ENCODE measurements around the gene TAF15.

Gene TAF15

GRCh38 chr17:35875800-35876139 is 66.5 kb downstream of the TAF15 start:
- intact Hi-C loops (cut with DNase I; ENCODE audit: low total_unique reads) = no loop called here
- H3K4me3 ChIP-seq = no peak overlapping the region
- no peak overlapping the region for H3K27ac ChIP-seq
- no peaks in the 10 kb centered on the region for H3K4me1 ChIP-seq
- H3K36me3 ChIP-seq = no peaks in the 10 kb centered on the region
- H3K9me3 ChIP-seq = no peaks in the 10 kb centered on the region
- no peak for TF ChIP-seq CTCF (IDR thresholded peaks at IDR 0.05)
- H3K27me3 ChIP-seq = no peaks in the 10 kb centered on the region
- no peak for DNase-seq

GRCh38 chr17:35876534-35876933 is 67.2 kb downstream of the TAF15 start:
- no peak for TF ChIP-seq CTCF (IDR thresholded peaks at IDR 0.05)
- Histone ChIP-seq H3K36me3 (no peaks in the 10 kb centered on the region), H3K27ac (no peak overlapping the region), H3K4me1 (no peaks in the 10 kb centered on the region), H3K4me3 (no peak overlapping the region), H3K9me3 (no peaks in the 10 kb centered on the region), H3K27me3 (no peaks in the 10 kb centered on the region)
- no peak for DNase-seq
- intact Hi-C loops (cut with DNase I; ENCODE audit: low total_unique reads) = no loop called here

GRCh38 chr17:35877345-35878029 is 68.2 kb downstream of the TAF15 start:
- no peaks in the 10 kb centered on the region for H3K36me3 ChIP-seq
- no peak overlapping the region for H3K4me3 ChIP-seq
- H3K4me1 ChIP-seq = no peaks in the 10 kb centered on the region
- H3K9me3 ChIP-seq = no peaks in the 10 kb centered on the region
- H3K27me3 ChIP-seq = no peaks in the 10 kb centered on the region
- TF ChIP-seq CTCF (IDR thresholded peaks at IDR 0.05) = no peak
- DNase-seq = no peak
- intact Hi-C loops (cut with DNase I; ENCODE audit: low total_unique reads) = no loop called here
- no peak overlapping the region for H3K27ac ChIP-seq

GRCh38 chr17:35878361-35878760 is 69.1 kb downstream of the TAF15 start:
- intact Hi-C loops (cut with DNase I; ENCODE audit: low total_unique reads) = no loop called here
- Histone ChIP-seq H3K9me3 (no peaks in the 10 kb centered on the region), H3K4me3 (no peak overlapping the region), H3K27ac (no peak overlapping the region), H3K4me1 (no peaks in the 10 kb centered on the region), H3K27me3 (no peaks in the 10 kb centered on the region), H3K36me3 (no peaks in the 10 kb centered on the region)
- DNase-seq = no peak
- no peak for TF ChIP-seq CTCF (IDR thresholded peaks at IDR 0.05)

GRCh38 chr17:35879773-35880654 is 70.7 kb downstream of the TAF15 start, which contains the start of gene CCL5:
Gene CCL5, minus strand, starts transcription at chr17:35880360.
- Histone ChIP-seq H3K36me3 (no peaks in the 10 kb centered on the region), H3K27me3 (no peaks in the 10 kb centered on the region), H3K4me3 (no peak within 1 kb of the TSS), H3K4me1 (no peaks in the 10 kb centered on the region), H3K27ac (no peak within 1 kb of the TSS), H3K9me3 (no peaks in the 10 kb centered on the region)
- DNase-seq = no peak
- no peak for TF ChIP-seq CTCF (IDR thresholded peaks at IDR 0.05)
- intact Hi-C loops (cut with DNase I; ENCODE audit: low total_unique reads) = no loop called here
